Caco-2 (cell line): ENCODE measurements around the gene CLEC16A. TPM values are rescaled to one million over a fixed set of nuclear protein-coding genes. Genes with fewer than 3 reads are reported as not detected.
A peak's percentile ranks its signal among the peaks of the same experiment; 100 is the strongest.
"Not testable (repeated sequence)": the region's sequence is repeated elsewhere in the genome, so short reads cannot be mapped to it uniquely, and the experiment has no call there.

Experiments used
- BruUV-seq: library from RNA; stranded (reverse); fragments of 400-500 nt; replicated peaks from 2 replicates; lab custom pipeline; 2021; lab: Mats Ljungman, UMichigan
- CTCF ChIA-PET: fragments of 300-600 bp; sonication (Branson Sonifier 250); formaldehyde crosslinking; loops from one replicate; lab custom pipeline; 2022; ENCODE audit warnings: antibody characterized with exemption; lab: Charles Lee
- POLR2A ChIA-PET: fragments of 300-600 bp; sonication (Branson Sonifier 250); formaldehyde crosslinking; loops from one replicate; lab custom pipeline; 2022; ENCODE audit warnings: antibody characterized with exemption; lab: Charles Lee
- DNase-seq, 2 experiments: peaks; one replicate each; pipeline versions ENCODE4 v3.0.0 to v3.0.0-alpha.2; 2020 to 2022
- H3K27me3 ChIP-seq: replicated peaks from 2 replicates; pipeline ENCODE4 v1.6.0; 2011; ENCODE audit warnings: low read length; ENCODE audit not compliant: control insufficient read depth, insufficient read depth
- H3K36me3 ChIP-seq: 2 replicates; pipeline ENCODE4 v1.5.1; 2011; ENCODE audit warnings: low read length; ENCODE audit not compliant: control insufficient read depth, insufficient read depth
- H3K4me1 ChIP-seq: fragments of 250-450 bp; sonication (Bioruptor Pico); 2 replicates; pipeline ENCODE4 v1.5.1; 2020; ENCODE audit warnings: mild to moderate bottlenecking
- H3K4me3 ChIP-seq: 2 replicates; pipeline ENCODE4 v1.5.1; 2011; ENCODE audit warnings: low read depth, mild to moderate bottlenecking, control low read depth, low read length
- H3K9me3 ChIP-seq: fragments of 250-450 bp; sonication (Bioruptor Pico); 2 replicates; pipeline ENCODE4 v1.5.1; 2020; ENCODE audit warnings: mild to moderate bottlenecking, moderate library complexity
- H3K27ac Mint-ChIP-seq: one replicate; pipeline ENCODE4 v1.8.0; 2022; ENCODE audit warnings: mixed read lengths; ENCODE audit not compliant: unreplicated experiment
- H3K27me3 Mint-ChIP-seq: one replicate; pipeline ENCODE4 v1.8.0; 2022; ENCODE audit warnings: mixed read lengths; ENCODE audit not compliant: insufficient read depth, unreplicated experiment
- H3K36me3 Mint-ChIP-seq: one replicate; pipeline ENCODE4 v1.8.0; 2022; ENCODE audit warnings: mild to moderate bottlenecking, mixed read lengths; ENCODE audit not compliant: insufficient read depth, unreplicated experiment
- H3K4me1 Mint-ChIP-seq: one replicate; pipeline ENCODE4 v1.8.0; 2022; ENCODE audit warnings: low read depth, mixed read lengths; ENCODE audit not compliant: unreplicated experiment
- H3K4me3 Mint-ChIP-seq: one replicate; pipeline ENCODE4 v1.8.0; 2022; ENCODE audit warnings: mild to moderate bottlenecking, moderate library complexity, mixed read lengths; ENCODE audit not compliant: unreplicated experiment
- H3K9me3 Mint-ChIP-seq: one replicate; pipeline ENCODE4 v1.8.0; 2022; ENCODE audit warnings: mixed read lengths; ENCODE audit not compliant: unreplicated experiment
- intact Hi-C: fragments of 100-400 bp; cut with micrococcal nuclease; formaldehyde crosslinking; loops from one replicate; pipeline ENCODE4 v1.10.0; 2022; ENCODE audit not compliant: unreplicated experiment
- total RNA-seq: library from RNA; stranded (reverse); gene quantifications from 2 replicates; pipeline ENCODE4 v1.2.3, GENCODE V29; 2022
- TF ChIP-seq, protein P1 (sequence below), 2 experiments: fragments of 200-600 bp in 1 of 2; IDR thresholded peaks; 1 replicate in 1 of 2; 2 replicates in 1 of 2; pipeline versions ENCODE4 v1.5.1 to v1.8.0; 2011 to 2022; ENCODE audit warnings: antibody characterized with exemption in 1 of 2, control low read depth in 1 of 2, inconsistent platforms in 1 of 2, low read depth in 1 of 2, low read length in 1 of 2, mild to moderate bottlenecking in 1 of 2, moderate library complexity in 1 of 2; ENCODE audit not compliant: insufficient read depth in 1 of 2, severe bottlenecking in 1 of 2, unreplicated experiment in 1 of 2

CLEC16A gene
- total RNA-seq, 1 experiment from 2014 or later = 27.0 TPM

DNA sequence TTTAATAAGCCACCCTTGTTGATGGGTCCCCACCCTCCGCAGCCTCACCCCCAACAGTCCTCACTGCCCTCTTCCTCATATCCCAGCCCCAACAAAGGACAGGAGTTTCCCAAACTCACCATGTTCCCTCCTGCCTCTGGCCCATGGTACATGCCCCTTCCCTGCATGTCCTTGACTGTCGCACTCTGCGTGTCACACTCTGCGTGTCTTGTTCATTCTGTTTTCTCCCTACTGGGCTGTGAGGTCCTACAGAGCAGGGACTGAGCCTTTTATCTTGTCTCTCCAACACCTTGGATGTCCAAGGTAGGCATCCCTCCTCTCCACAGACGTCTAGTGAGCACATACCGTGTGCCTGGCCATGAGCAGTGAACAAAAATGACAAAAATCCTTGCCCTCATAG lies 156.9 kb downstream of the CLEC16A start:
- ChIA-PET POLR2A (interaction anchor here (0.6 kb wide), 1 partner anchor 212 kb away, joined by 5 read pairs; no protein-coding TSS in a partner anchor), CTCF (interaction anchor here (0.6 kb wide), 1 partner anchor 21 kb away, joined by 9 read pairs; no protein-coding TSS in a partner anchor)
- H3K27ac Mint-ChIP-seq = peak overlapping the region; percentile 10
- no peaks in the 10 kb centered on the region for H3K9me3 Mint-ChIP-seq
- BruUV-seq = no TSS peak
- H3K4me3 Mint-ChIP-seq = no peak overlapping the region
- Histone ChIP-seq H3K27me3 (no peaks in the 10 kb centered on the region), H3K9me3 (no peaks in the 10 kb centered on the region), H3K4me3 (no peak overlapping the region), H3K4me1 (peaks cover 24% of the 10 kb centered on the region), H3K36me3 (no peaks in the 10 kb centered on the region; the same call in none of the 2 replicates)
- H3K36me3 Mint-ChIP-seq = peaks cover 6% of the 10 kb centered on the region
- peaks cover 13% of the 10 kb centered on the region for H3K4me1 Mint-ChIP-seq
- no peaks in the 10 kb centered on the region for H3K27me3 Mint-ChIP-seq
- DNase-seq = no peak
- TF ChIP-seq, protein P1, sequence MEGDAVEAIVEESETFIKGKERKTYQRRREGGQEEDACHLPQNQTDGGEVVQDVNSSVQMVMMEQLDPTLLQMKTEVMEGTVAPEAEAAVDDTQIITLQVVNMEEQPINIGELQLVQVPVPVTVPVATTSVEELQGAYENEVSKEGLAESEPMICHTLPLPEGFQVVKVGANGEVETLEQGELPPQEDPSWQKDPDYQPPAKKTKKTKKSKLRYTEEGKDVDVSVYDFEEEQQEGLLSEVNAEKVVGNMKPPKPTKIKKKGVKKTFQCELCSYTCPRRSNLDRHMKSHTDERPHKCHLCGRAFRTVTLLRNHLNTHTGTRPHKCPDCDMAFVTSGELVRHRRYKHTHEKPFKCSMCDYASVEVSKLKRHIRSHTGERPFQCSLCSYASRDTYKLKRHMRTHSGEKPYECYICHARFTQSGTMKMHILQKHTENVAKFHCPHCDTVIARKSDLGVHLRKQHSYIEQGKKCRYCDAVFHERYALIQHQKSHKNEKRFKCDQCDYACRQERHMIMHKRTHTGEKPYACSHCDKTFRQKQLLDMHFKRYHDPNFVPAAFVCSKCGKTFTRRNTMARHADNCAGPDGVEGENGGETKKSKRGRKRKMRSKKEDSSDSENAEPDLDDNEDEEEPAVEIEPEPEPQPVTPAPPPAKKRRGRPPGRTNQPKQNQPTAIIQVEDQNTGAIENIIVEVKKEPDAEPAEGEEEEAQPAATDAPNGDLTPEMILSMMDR (IDR thresholded peaks at IDR 0.05; ENCODE audit: insufficient read depth in 1 of 2, low read depth in 1 of 2, low read length in 1 of 2, severe bottlenecking in 1 of 2, unreplicated experiment in 1 of 2) = no peak
- intact Hi-C loops = loop anchor here (10.0 kb wide), 1 partner anchor 154 kb away; the partner anchor contains the start of gene SOCS1

DNA sequence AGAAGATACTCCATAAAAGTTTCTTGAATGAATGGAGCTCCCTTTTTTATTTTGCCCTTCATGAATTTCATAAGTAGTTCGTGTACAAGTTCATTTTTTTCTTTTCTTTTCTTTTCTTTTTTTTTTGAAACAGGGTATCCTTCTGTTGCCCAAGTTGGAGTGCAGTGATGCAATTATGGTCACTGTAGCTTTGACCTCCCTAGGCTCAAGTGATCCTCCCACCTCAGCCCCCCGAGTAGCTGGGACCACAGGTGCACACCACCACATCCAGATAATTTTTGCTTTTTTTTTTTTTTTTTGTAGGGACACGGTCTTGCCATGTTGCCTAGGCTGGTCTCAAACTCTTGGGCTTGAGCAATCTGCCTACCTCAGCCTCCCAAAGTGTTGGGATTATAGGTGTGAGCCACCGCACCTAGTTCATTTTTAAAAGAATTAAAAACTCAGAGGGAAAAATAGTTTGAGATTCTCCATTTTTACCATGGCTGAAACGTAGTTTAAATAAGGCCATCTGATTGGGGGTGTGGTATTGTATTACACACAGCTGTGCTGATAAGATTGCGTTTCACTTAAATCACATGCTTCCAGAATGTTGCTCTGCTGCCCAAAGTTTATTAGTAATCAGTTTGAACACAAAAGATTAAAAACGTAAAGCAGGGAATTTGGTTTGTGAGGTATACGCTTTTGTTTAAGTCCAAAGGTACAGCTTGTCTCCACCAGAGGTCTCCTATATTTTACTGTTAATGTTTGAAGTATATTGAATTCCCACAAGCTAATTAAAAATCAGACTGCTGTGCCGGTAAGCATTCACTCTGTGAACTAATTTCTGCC lies 157.5 kb downstream of the CLEC16A start:
- Histone ChIP-seq H3K9me3 (no peaks in the 10 kb centered on the region), H3K27me3 (no peaks in the 10 kb centered on the region), H3K36me3 (no peaks in the 10 kb centered on the region; the same call in none of the 2 replicates), H3K4me1 (peaks cover 24% of the 10 kb centered on the region), H3K4me3 (no peak overlapping the region)
- ChIA-PET CTCF (interaction anchor here (0.7 to 1.6 kb wide), 3 partner anchors 49 to 255 kb away, joined by 3 to 12 read pairs (median 4); partner anchors contain the start of gene SOCS1), POLR2A (interaction anchor here (0.6 kb wide), 1 partner anchor 212 kb away, joined by 5 read pairs; no protein-coding TSS in a partner anchor)
- intact Hi-C loops = loop anchor here (2.0 to 10.0 kb wide), 2 partner anchors 31 to 153 kb away; partner anchors contain the start of gene SOCS1
- H3K4me3 Mint-ChIP-seq = no peak overlapping the region
- BruUV-seq = no TSS peak
- H3K4me1 Mint-ChIP-seq = peaks cover 13% of the 10 kb centered on the region
- H3K9me3 Mint-ChIP-seq = no peaks in the 10 kb centered on the region
- TF ChIP-seq, protein P1 (IDR thresholded peaks at IDR 0.05; ENCODE audit: insufficient read depth in 1 of 2, low read depth in 1 of 2, low read length in 1 of 2, severe bottlenecking in 1 of 2, unreplicated experiment in 1 of 2) = no peak
- peak in 1 of 2 experiments; percentile 27 for DNase-seq
- H3K27ac Mint-ChIP-seq = peak overlapping the region; percentile 10
- peaks cover 6% of the 10 kb centered on the region for H3K36me3 Mint-ChIP-seq
- no peaks in the 10 kb centered on the region for H3K27me3 Mint-ChIP-seq

DNA sequence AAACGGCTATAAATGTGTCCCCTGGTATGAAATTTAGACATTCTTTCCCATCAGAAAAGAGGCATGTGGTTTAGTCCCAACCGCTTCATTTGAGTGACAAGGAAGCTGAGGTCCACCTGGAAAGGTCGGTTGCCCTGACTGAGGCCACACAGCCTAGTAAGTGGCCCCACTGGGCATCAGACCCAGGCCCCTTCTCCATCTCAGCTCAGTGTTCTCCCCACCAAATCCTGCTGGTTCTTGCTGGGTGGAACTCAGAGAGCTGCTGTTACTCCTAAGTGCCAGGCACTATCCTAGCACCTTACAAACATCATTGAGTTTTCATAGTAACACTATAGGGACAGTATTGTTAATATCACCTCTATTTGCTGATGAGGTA lies 158.1 kb downstream of the CLEC16A start:
- TF ChIP-seq, protein P1 (IDR thresholded peaks at IDR 0.05; ENCODE audit: insufficient read depth in 1 of 2, low read depth in 1 of 2, low read length in 1 of 2, severe bottlenecking in 1 of 2, unreplicated experiment in 1 of 2) = no peak
- peaks cover 13% of the 10 kb centered on the region for H3K4me1 Mint-ChIP-seq
- H3K36me3 Mint-ChIP-seq = peaks cover 6% of the 10 kb centered on the region
- peaks cover 24% of the 10 kb centered on the region for H3K4me1 ChIP-seq
- no peaks in the 10 kb centered on the region for H3K27me3 Mint-ChIP-seq
- no peaks in the 10 kb centered on the region for H3K9me3 Mint-ChIP-seq
- H3K4me3 Mint-ChIP-seq = no peak overlapping the region
- H3K4me3 ChIP-seq = no peak overlapping the region
- no peak for DNase-seq
- no peaks in the 10 kb centered on the region for H3K27me3 ChIP-seq
- H3K27ac Mint-ChIP-seq = peak overlapping the region; percentile 10
- no TSS peak for BruUV-seq
- H3K9me3 ChIP-seq = no peaks in the 10 kb centered on the region
- POLR2A ChIA-PET = no interaction called here
- intact Hi-C loops = loop anchor here (2.0 to 10.0 kb wide), 2 partner anchors 30 to 152 kb away; partner anchors contain the start of gene SOCS1
- no peaks in the 10 kb centered on the region; the same call in none of the 2 replicates for H3K36me3 ChIP-seq
- CTCF ChIA-PET = interaction anchor here (0.7 to 1.6 kb wide), 3 partner anchors 49 to 254 kb away, joined by 3 to 12 read pairs (median 4); partner anchors contain the start of gene SOCS1

DNA sequence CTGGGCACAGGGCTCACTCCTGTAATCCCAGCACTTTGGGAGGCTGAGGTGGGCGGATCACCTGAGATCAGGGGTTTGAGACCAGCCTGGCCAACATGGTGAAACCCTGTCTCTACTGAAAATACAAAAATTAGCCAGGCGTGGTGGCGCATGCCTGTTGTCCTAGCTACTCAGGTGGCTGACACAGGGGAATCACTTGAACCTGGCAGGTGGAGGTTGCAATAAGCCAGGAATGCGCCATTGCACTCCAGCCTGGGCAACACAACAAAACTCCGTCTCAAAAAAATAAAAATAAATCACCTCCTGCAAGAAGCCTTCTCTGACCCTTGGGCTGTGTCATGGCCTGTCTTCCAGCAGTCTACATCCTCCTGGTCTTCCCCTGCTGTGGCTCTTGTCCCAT lies 158.9 kb downstream of the CLEC16A start:
- CTCF ChIA-PET = interaction anchor here (1.6 kb wide), 1 partner anchor 152 kb away, joined by 12 read pairs; the partner anchor contains the start of gene SOCS1
- H3K36me3 Mint-ChIP-seq = not testable (repeated sequence)
- intact Hi-C loops = loop anchor here (2.0 to 10.0 kb wide), 2 partner anchors 30 to 152 kb away; partner anchors contain the start of gene SOCS1

More for the DNA sequence above, 158.9 kb downstream of the CLEC16A start:
- H3K4me3 Mint-ChIP-seq, H3K27me3 Mint-ChIP-seq, H3K9me3 ChIP-seq, H3K9me3 Mint-ChIP-seq, DNase-seq, H3K4me3 ChIP-seq, BruUV-seq, POLR2A ChIA-PET, H3K27me3 ChIP-seq, H3K36me3 ChIP-seq: not testable (repeated sequence)
- peaks cover 13% of the 10 kb centered on the region for H3K4me1 Mint-ChIP-seq
- H3K27ac Mint-ChIP-seq = peak overlapping the region; percentile 64
- H3K4me1 ChIP-seq = peaks cover 24% of the 10 kb centered on the region
